Mucosa of rectum (tissue), 2 donors: Measurements from ENCODE around the gene METTL16.
"Not testable (repeated sequence)": the region's sequence is repeated elsewhere in the genome, so short reads cannot be mapped to it uniquely, and the experiment has no call there.

Experiments
- H3K27ac ChIP-seq, 2 donors: one replicate each; pipeline ENCODE4 v1.7.0; 2013; ENCODE audit warnings: inconsistent platforms in 2 of 2, low read depth in 2 of 2, low read length in 2 of 2
- H3K27me3 ChIP-seq, 2 donors: one replicate each; pipeline ENCODE4 v1.7.0; 2013; ENCODE audit warnings: low read length in 2 of 2; ENCODE audit not compliant: control insufficient read depth in 2 of 2, insufficient read depth in 2 of 2
- H3K36me3 ChIP-seq, 2 donors: one replicate each; pipeline ENCODE4 v1.7.0; 2013; ENCODE audit warnings: low read length in 2 of 2; ENCODE audit not compliant: control insufficient read depth in 2 of 2, insufficient read depth in 2 of 2
- H3K4me1 ChIP-seq, 2 donors: one replicate each; pipeline ENCODE4 v1.7.0; 2013; ENCODE audit warnings: low read length in 2 of 2, mild to moderate bottlenecking in 1 of 2; ENCODE audit not compliant: control insufficient read depth in 2 of 2, insufficient read depth in 2 of 2
- H3K4me3 ChIP-seq, 2 donors: one replicate each; pipeline ENCODE4 v1.7.0; 2013; ENCODE audit warnings: low read length in 2 of 2
- H3K9ac ChIP-seq, 2 donors: one replicate each; pipeline ENCODE4 v1.7.0; 2013; ENCODE audit warnings: low read length in 2 of 2, low read depth in 1 of 2, mild to moderate bottlenecking in 1 of 2
- H3K9me3 ChIP-seq, 2 donors: one replicate each; pipeline ENCODE4 v1.7.0; 2013; ENCODE audit warnings: low read length in 2 of 2; ENCODE audit not compliant: control insufficient read depth in 2 of 2
- donor health status: healthy.
- donor health status: Normal muscosa, but diverticular disease.

The METTL16 gene

DNA sequence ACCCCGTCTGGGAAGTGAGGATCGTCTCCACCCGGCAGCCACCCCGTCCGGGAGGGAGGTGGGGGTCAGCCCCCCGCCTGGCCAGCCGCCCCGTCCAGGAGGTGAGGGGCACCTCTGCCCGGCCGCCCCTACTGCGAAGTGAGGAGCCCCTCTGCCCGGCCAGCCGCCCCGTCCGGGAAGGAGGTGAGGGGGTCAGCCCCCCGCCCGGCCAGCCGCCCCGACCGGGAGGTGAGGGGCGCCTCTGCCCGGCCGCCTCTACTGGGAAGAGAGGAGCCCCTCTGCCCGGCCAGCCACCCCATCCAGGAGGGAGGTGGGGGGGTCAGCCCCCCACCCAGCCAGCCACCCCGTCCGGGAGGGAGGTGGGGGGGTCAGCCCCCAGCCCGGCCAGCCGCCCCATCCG is 4.7 kb downstream of the METTL16 start:
- H3K4me1 ChIP-seq, result peaks cover 9 to 10% of the 10 kb centered on the region in 2 donors
- H3K27me3 ChIP-seq, H3K9ac ChIP-seq, H3K27ac ChIP-seq, H3K9me3 ChIP-seq, H3K36me3 ChIP-seq, H3K4me3 ChIP-seq: not testable (repeated sequence)

DNA sequence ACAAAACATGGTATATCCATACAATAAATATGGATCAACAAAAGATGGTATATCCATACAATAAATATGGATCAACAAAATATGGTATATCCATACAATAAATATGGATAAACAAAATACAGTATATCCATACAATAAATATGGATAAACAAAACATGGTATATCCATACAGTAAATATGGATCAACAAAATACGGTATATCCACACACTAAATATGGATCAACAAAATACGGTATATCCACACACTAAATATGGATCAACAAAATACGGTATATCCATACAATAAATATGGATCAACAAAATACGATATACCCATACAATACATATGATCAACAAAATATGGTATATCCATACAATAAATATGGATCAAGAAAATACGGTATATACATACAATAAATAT is 8.1 kb downstream of the METTL16 start:
- Histone ChIP-seq H3K27ac (no peak overlapping the region), H3K36me3 (peaks cover 0 to 13% of the 10 kb centered on the region in 2 donors), H3K9me3 (no peaks in the 10 kb centered on the region), H3K27me3 (no peaks in the 10 kb centered on the region), H3K9ac (no peak overlapping the region), H3K4me3 (no peak overlapping the region), H3K4me1 (no peaks in the 10 kb centered on the region)

DNA sequence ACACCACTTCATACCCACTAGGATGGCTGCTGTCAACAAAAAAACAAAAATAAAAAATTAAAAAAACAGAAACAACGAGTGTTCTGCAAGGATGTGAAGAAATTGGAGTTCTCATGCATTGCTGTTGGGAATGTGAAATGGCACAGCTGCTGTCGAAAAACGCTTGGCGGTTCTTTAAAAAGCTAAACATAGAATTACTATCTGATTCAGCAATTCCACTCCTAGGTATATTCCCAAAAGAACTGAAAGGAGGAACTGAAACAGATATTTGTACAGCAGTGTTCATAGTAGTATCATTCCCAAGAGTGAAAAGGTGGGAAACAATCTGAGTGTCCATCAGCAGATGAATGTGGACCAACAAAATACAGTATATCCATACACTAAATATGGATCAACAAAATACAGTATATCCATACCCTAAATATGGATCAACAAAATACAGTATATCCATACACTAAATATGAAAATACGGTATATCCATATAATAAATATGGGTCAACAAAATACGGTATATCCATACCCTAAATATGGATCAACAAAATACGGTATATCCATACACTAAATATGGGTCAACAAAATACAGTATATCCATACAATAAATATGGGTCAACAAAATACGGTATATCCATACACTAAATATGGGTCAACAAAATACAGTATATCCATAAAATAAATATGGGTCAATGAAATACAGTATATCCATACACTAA is 8.7 kb downstream of the METTL16 start:
- Histone ChIP-seq H3K27me3 (no peaks in the 10 kb centered on the region), H3K36me3 (peaks cover 0 to 15% of the 10 kb centered on the region in 2 donors), H3K9ac (no peak overlapping the region), H3K27ac (no peak overlapping the region), H3K4me3 (no peak overlapping the region), H3K4me1 (no peaks in the 10 kb centered on the region), H3K9me3 (no peaks in the 10 kb centered on the region)

DNA sequence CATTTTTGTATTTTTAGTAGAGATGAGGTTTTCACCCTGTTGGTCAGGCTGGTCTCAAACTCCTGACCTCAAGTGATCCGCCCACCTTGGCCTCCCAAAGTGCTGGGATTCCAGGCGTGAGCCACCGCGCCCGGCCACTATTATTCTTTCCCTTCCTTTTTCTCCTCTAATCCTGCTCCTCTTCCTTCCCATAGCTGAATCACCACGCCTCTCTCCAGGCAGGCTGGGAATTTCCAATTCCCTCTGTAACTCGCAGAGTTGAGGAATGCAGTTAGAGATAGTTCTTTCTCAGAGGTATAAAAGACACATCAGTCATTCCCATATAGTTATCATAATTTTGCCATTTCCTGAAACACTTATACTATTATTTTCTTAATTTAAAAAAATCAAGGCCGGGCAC is 11.2 kb downstream of the METTL16 start:
- Histone ChIP-seq H3K9me3 (no peaks in the 10 kb centered on the region), H3K4me1 (no peaks in the 10 kb centered on the region), H3K4me3 (no peak overlapping the region), H3K27ac (no peak overlapping the region), H3K9ac (no peak overlapping the region), H3K36me3 (peaks cover 0 to 17% of the 10 kb centered on the region in 2 donors), H3K27me3 (no peaks in the 10 kb centered on the region)

DNA sequence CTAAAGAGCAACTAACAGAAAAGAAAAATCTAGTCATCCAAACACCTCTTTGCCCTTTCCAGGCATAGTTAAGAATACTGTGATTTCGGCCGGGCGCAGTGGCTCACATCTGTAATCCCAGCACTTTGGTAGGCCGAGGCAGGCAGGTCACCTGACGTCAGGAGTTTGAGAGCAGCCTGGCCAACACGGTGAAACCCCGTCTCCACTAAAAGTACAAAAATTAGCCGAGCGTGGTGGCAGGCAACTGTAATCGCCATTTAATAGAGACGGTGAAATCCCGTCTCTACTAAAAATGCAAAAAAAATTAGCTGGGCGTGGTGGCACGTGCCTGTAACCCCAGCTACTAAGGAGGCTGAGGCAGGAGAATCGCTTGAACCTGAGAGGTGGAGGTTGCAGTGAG is 22.4 kb downstream of the METTL16 start:
- not testable (repeated sequence) for H3K4me3 ChIP-seq, H3K9ac ChIP-seq, H3K4me1 ChIP-seq, H3K36me3 ChIP-seq, H3K27me3 ChIP-seq, H3K9me3 ChIP-seq, H3K27ac ChIP-seq

DNA sequence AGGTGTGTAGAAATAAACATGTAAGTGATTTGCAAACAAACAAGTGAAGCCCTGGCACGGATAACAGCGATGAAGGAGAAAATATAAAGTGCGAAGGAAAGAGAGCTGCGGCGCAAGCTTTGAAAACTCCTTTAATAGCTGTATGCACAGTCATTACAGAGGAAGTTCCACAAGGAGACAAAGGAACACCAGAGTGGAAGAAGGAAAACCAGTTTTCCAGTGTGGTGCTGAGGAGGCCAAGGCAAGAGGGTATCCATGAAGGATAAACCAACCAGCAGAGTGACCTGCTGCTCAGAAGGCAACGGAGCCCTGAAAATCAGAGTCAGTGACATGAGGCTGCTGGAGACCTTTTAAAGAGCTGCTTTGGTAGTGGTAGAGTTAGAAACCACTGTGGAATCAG is 24.4 kb downstream of the METTL16 start:
- Histone ChIP-seq H3K9ac (no peak overlapping the region), H3K4me3 (no peak overlapping the region), H3K27ac (no peak overlapping the region), H3K36me3 (peaks cover 0 to 3% of the 10 kb centered on the region in 2 donors), H3K27me3 (no peaks in the 10 kb centered on the region), H3K9me3 (no peaks in the 10 kb centered on the region), H3K4me1 (peaks cover 0 to 2% of the 10 kb centered on the region in 2 donors)

DNA sequence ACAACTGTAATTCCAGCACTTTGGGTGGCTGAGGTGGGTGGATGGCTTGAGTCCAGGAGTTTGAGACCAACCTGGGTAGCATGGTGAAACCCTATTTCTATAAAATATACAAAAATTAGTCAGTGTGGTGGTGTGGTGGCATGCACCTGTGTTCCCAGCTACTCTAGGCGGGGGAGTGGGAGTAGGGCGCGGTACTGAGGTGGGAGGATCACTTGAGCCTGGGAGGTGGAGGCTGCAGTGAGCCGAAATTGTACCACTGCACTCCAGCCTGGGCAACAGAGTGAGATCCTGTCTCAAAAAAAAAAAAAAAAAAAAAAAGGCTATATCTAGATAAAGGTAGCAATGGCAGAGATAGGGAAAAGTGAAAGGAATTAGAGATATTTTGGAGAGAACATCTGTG is 25.0 kb downstream of the METTL16 start:
- not testable (repeated sequence) for H3K36me3 ChIP-seq, H3K27ac ChIP-seq, H3K4me1 ChIP-seq, H3K9me3 ChIP-seq, H3K9ac ChIP-seq, H3K4me3 ChIP-seq, H3K27me3 ChIP-seq

DNA sequence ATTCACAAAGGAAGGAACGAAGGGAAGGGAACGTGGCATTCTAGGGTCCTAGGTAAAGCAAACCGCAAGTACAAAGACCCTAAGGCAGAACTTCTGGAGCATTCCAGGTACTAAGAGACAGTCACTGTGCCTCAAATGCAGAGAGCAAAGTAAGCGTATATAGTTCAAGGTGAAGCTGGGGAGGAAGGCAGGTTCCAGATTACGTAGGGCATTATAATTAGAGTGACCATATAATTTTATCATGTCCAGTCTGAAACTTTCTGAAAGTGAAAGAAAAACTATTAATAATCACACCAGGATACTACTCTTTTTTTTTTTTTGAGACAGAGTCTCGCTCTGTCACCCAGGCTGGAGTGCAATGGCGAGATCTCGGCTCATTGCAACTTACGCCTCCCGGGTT is 25.7 kb downstream of the METTL16 start:
- Histone ChIP-seq H3K36me3 (peaks cover 0 to under 1% of the 10 kb centered on the region in 2 donors), H3K9ac (no peak overlapping the region), H3K9me3 (no peaks in the 10 kb centered on the region), H3K27me3 (no peaks in the 10 kb centered on the region), H3K4me3 (no peak overlapping the region), H3K4me1 (peaks cover 0 to 3% of the 10 kb centered on the region in 2 donors), H3K27ac (no peak overlapping the region)

DNA sequence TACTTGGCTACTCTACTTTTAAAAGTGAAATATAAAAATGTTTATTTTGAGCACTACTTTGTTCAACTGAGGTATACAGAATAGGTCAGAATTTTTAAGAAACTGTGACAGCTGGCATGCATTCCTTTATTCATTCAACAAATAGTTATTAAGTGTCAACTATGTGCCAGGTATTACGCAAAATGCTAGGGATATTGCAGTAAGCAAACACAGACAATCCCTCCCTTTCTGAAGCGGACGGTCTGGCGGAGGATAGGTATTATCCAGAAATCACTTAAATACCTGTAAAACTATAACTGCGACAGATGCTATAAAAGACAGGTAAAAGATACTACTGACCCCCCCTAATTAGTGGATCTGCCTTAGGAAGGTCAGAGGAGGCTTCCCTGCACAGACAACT is 26.1 kb downstream of the METTL16 start:
- no peaks in the 10 kb centered on the region for H3K27me3 ChIP-seq
- no peaks in the 10 kb centered on the region for H3K9me3 ChIP-seq
- peaks cover 0 to 3% of the 10 kb centered on the region in 2 donors for H3K4me1 ChIP-seq
- no peak overlapping the region for H3K4me3 ChIP-seq
- no peaks in the 10 kb centered on the region for H3K36me3 ChIP-seq
- no peak overlapping the region for H3K9ac ChIP-seq
- H3K27ac ChIP-seq, result no peak overlapping the region

DNA sequence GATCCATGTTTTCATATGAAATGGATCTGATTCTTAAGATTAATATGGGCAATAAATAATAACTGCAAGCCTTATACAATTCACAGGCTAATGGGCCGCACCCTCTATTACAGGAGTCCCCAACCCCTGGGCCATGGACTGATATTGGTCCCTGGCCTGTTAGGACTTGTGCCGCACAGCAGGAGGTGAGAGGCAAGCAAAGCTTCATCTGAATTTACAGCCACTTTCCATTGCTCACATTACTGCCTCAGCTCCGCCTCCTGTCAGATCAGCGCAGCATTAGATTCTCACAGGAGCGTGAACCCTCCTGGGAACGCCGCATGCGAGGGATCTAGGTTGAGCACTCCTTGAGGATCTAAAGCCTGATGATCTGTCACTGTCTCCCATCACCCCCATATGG is 26.8 kb downstream of the METTL16 start:
- Histone ChIP-seq H3K9me3 (no peaks in the 10 kb centered on the region), H3K27me3 (no peaks in the 10 kb centered on the region), H3K4me3 (no peak overlapping the region), H3K9ac (no peak overlapping the region), H3K4me1 (peaks cover 0 to 3% of the 10 kb centered on the region in 2 donors), H3K27ac (no peak overlapping the region), H3K36me3 (no peaks in the 10 kb centered on the region)

DNA sequence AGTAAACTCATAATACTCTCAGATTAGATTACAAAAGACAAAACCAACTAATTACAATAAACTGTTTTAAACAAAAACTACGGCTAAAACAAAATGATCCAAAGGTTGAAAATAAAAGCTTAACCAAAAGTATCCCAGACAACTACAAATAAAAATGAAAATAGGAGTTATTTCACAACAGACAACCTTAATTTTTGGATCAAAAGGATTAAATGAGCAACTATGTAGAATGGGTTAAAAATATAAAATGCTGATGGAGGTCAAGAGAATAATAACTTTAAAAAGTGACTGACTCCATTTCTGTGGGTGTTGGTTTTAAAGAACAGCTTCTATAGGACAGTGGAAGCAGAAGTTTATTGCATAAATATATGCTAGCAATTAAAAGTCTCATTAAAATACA is 28.6 kb downstream of the METTL16 start:
- Histone ChIP-seq H3K4me3 (no peak overlapping the region), H3K36me3 (peaks cover 0 to under 1% of the 10 kb centered on the region in 2 donors), H3K27me3 (no peaks in the 10 kb centered on the region), H3K4me1 (peaks cover 0 to 3% of the 10 kb centered on the region in 2 donors), H3K9me3 (no peaks in the 10 kb centered on the region), H3K27ac (no peak overlapping the region), H3K9ac (no peak overlapping the region)
